Renal pelvis (tissue), 4 donors: Measurements from ENCODE around the gene PSMA7. TPM values are rescaled to one million over a fixed set of nuclear protein-coding genes. Genes with fewer than 3 reads are reported as not detected.
"Not testable (repeated sequence)": the region's sequence is repeated elsewhere in the genome, so short reads cannot be mapped to it uniquely, and the experiment has no call there.

ENCODE experiments used
- DNase-seq: peaks from one replicate; pipeline ENCODE4 v3.0.0-alpha.2; 2013
- polyA plus RNA-seq, 3 donors: library from polyadenylated mRNA; unstranded; fragments of 120-200 nt; gene quantifications; one replicate each; pipeline ENCODE4 v1.2.1, GENCODE V29; 2013; ENCODE audit not compliant: insufficient read length in 3 of 3

Gene PSMA7
- polyA plus RNA-seq, 3 donors, result 186 to 220 (median 197) TPM

- no peak for DNase-seq
These were observed 15.9 kb upstream of the PSMA7 start for GRCh38 chr20:62159052-62159451.

GRCh38 chr20:62158541-62158940, 15.3 kb upstream of the PSMA7 start:
- no peak for DNase-seq

- no peak for DNase-seq
These were observed 14.8 kb upstream of the PSMA7 start for GRCh38 chr20:62158088-62158400.

- DNase-seq, result no peak
These were observed 14.3 kb upstream of the PSMA7 start for GRCh38 chr20:62157387-62158087.

- DNase-seq, result no peak
These were observed 13.6 kb upstream of the PSMA7 start for GRCh38 chr20:62156592-62157386.

- no peak for DNase-seq
These were observed 13.0 kb upstream of the PSMA7 start for GRCh38 chr20:62156254-62156556.

GRCh38 chr20:62155428-62156253, 12.4 kb upstream of the PSMA7 start:
- no peak for DNase-seq

- DNase-seq, result no peak
These were observed 8.7 kb upstream of the PSMA7 start for GRCh38 chr20:62151835-62152364.

- no peak for DNase-seq
These were observed 8.0 kb upstream of the PSMA7 start for GRCh38 chr20:62151225-62151624.

- DNase-seq, result no peak
These were observed 7.0 kb upstream of the PSMA7 start for GRCh38 chr20:62150310-62150575.

GRCh38 chr20:62149532-62150309, 6.5 kb upstream of the PSMA7 start:
- DNase-seq, result no peak

- DNase-seq, result no peak
These were observed 5.7 kb upstream of the PSMA7 start for GRCh38 chr20:62148908-62149314.

- not testable (repeated sequence) for DNase-seq
These were observed 5.2 kb upstream of the PSMA7 start for GRCh38 chr20:62148383-62148782.

GRCh38 chr20:62147528-62147927, 4.3 kb upstream of the PSMA7 start:
- DNase-seq, result no peak

- no peak for DNase-seq
These were observed 3.9 kb upstream of the PSMA7 start for GRCh38 chr20:62147125-62147524.

GRCh38 chr20:62146019-62146755, 3.0 kb upstream of the PSMA7 start:
- no peak for DNase-seq

GRCh38 chr20:62145688-62146018, 2.5 kb upstream of the PSMA7 start:
- DNase-seq, result no peak

- no peak for DNase-seq
These were observed 997 bp upstream of the PSMA7 start for GRCh38 chr20:62143957-62144825.

- no peak for DNase-seq
These were observed 728 bp downstream of the PSMA7 start for GRCh38 chr20:62142252-62143080.
